ENCODE data around the gene HEBP1. TPM values are rescaled to one million over a fixed set of nuclear protein-coding genes. Genes with fewer than 3 reads are reported as not detected.

The HEBP1 gene
- total RNA-seq, 2 donors from 2014 or later = 39.9 to 57.8 TPM

GRCh38 chr12:12945591-12945990, 54.5 kb downstream of the HEBP1 start:
- DNase-seq (ENCODE audit: low spot score) (no peak), ATAC-seq (ENCODE audit: insufficient number of reproducible peaks, low FRiP score, low read depth) (no peak)
- TF ChIP-seq, protein P1, sequence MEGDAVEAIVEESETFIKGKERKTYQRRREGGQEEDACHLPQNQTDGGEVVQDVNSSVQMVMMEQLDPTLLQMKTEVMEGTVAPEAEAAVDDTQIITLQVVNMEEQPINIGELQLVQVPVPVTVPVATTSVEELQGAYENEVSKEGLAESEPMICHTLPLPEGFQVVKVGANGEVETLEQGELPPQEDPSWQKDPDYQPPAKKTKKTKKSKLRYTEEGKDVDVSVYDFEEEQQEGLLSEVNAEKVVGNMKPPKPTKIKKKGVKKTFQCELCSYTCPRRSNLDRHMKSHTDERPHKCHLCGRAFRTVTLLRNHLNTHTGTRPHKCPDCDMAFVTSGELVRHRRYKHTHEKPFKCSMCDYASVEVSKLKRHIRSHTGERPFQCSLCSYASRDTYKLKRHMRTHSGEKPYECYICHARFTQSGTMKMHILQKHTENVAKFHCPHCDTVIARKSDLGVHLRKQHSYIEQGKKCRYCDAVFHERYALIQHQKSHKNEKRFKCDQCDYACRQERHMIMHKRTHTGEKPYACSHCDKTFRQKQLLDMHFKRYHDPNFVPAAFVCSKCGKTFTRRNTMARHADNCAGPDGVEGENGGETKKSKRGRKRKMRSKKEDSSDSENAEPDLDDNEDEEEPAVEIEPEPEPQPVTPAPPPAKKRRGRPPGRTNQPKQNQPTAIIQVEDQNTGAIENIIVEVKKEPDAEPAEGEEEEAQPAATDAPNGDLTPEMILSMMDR (IDR thresholded peaks at IDR 0.05) = no peak
- Histone ChIP-seq H3K9me3 (no peaks in the 10 kb centered on the region), H3K4me3 (no peak overlapping the region), H3K27me3 (replicated peaks; ENCODE audit: insufficient read depth) (no peaks in the 10 kb centered on the region), H3K4me1 (ENCODE audit: control insufficient read depth in 1 of 2, low read depth in 2 of 2) (no peaks in the 10 kb centered on the region), H3K36me3 (no peaks in the 10 kb centered on the region), H3K27ac (no peak overlapping the region)

DNA sequence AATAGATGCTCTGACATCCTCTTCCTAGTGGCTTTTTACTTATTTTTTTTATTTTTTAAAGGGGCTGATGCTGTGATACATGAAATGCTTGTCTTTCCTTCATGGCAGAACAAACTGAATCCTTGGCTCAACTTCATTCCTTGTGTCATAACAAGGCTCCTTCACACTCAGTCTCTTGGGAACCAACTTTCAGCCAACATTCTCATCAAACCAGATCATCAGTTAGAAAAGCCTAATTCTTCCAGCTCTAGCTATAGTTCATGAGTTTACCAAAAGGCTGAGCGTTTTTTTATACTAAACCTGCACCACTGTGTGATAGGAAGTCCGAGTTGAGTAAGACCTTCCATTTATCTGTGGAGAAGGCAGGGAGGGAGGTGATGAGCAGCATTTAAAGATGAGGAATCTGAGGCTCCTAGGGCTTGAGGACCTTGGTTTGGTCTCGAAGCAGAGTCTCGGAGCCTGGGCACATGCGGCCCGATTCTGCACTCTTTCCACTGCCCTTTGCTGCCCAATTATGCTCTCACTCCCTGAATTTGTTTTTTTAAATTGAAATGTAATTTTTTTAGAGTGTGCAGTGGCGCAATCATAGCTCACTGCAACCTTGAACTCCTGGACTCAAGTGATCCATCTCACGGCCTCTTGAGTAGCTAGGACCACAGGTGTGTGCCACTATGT, 56.3 kb downstream of the HEBP1 start:
- H3K4me1 ChIP-seq (ENCODE audit: control insufficient read depth in 1 of 2, low read depth in 2 of 2) = no peaks in the 10 kb centered on the region
- H3K36me3 ChIP-seq = no peaks in the 10 kb centered on the region
- no peak overlapping the region for H3K4me3 ChIP-seq
- no peaks in the 10 kb centered on the region for H3K27me3 ChIP-seq (replicated peaks; ENCODE audit: insufficient read depth)
- no peak overlapping the region for H3K27ac ChIP-seq
- no peaks in the 10 kb centered on the region for H3K9me3 ChIP-seq
- TF ChIP-seq, protein P1 (IDR thresholded peaks at IDR 0.05) = no peak
- ATAC-seq (ENCODE audit: insufficient number of reproducible peaks, low FRiP score, low read depth) (no peak), DNase-seq (ENCODE audit: low spot score) (no peak)

DNA sequence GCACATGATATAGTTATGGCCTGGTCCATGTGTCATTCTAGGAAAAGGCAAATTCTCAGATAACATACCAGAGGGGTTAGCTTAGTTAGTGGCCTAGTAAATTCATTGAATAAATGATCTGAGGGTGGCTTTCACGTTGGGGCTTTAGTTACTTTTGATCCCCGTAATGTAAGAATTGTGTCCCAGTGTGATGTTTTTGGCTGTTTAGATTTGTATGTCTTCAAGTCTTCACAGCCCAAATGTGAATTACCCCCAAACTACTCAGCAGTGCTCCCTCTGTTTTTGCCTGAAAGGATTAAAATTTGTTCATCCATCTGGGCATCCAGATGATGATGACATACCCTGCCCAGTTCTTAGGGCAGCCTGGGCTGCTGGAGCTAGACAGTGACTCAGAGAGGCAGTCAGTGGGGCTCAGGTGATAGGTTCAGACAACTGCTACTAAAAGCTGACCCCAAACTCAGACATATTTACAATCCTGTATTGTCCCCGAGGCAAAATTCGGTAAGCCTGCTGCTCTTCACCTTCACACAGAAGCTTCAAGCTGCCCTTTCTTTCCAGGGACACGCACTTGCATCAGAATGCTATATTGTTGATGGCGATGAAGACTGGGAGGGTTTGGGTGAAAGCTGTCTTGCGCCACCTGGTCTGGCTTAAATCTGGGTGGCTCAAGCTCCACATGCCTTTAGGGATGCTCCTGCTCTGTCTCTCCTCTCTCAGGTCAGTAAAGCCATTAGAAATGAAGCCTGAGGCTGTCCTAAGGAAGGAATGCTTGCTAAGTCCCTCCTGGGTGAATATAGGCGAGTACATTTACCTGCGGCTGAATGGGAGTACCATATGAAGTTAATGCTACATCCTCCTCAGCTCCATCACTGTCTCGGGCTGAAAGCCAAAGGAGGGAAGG, 58.4 kb downstream of the HEBP1 start:
- TF ChIP-seq, protein P1 (IDR thresholded peaks at IDR 0.05) = no peak
- ATAC-seq (ENCODE audit: insufficient number of reproducible peaks, low FRiP score, low read depth) (no peak), DNase-seq (ENCODE audit: low spot score) (no peak)

DNA sequence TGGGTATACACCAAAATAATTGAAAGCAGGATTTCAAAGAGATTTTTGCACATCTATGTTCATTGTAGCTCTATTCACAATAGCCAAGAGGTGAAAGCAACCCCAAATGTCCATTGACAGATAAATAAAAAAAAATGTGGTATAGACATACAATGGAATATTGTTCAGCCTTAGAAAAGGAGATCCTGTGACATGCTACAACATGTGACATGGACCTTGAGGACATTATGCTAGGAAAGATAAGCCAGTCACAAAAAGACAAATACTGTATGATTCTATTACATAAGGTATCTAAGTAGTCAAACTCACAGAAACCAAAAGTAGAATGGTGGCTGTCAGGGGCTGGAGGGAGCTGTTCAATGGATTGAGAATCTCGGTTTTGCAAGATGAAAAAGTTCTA, 60.2 kb downstream of the HEBP1 start:
- Histone ChIP-seq H3K9me3 (no peaks in the 10 kb centered on the region), H3K36me3 (peaks cover 4% of the 10 kb centered on the region), H3K4me3 (no peak overlapping the region), H3K27ac (no peak overlapping the region), H3K4me1 (ENCODE audit: control insufficient read depth in 1 of 2, low read depth in 2 of 2) (no peaks in the 10 kb centered on the region), H3K27me3 (replicated peaks; ENCODE audit: insufficient read depth) (no peaks in the 10 kb centered on the region)
- ATAC-seq (ENCODE audit: insufficient number of reproducible peaks, low FRiP score, low read depth) (no peak), DNase-seq (ENCODE audit: low spot score) (no peak)
- TF ChIP-seq, protein P1 (IDR thresholded peaks at IDR 0.05) = no peak

More for the DNA sequence above, 58.4 kb downstream of the HEBP1 start:
- Histone ChIP-seq H3K27ac (no peak overlapping the region), H3K4me1 (ENCODE audit: control insufficient read depth in 1 of 2, low read depth in 2 of 2) (no peaks in the 10 kb centered on the region), H3K27me3 (replicated peaks; ENCODE audit: insufficient read depth) (no peaks in the 10 kb centered on the region), H3K9me3 (no peaks in the 10 kb centered on the region), H3K36me3 (no peaks in the 10 kb centered on the region), H3K4me3 (no peak overlapping the region)

DNA sequence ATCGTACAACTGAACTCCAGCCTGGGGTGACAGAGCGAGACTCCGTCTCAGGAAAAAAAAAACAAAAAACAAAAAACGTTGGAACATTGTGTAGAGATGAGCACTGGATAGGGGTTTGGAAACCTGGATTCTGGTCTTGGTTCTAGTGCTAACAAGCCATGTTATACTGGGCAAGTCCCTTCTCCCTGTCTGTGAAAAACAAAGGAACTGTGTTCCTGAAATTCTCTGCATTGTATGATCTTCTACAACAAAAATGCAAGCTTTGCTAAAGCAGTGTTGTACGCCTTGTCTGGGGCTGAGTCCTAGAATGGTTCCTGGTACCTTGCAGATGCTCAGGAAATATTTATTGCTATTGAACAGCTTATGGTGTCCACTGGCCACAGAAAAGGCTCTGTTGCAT, 61.5 kb downstream of the HEBP1 start:
- ATAC-seq (ENCODE audit: insufficient number of reproducible peaks, low FRiP score, low read depth) = no peak
- no peak overlapping the region for H3K4me3 ChIP-seq
- TF ChIP-seq, protein P1 (IDR thresholded peaks at IDR 0.05) = no peak

More for the DNA sequence above, 61.5 kb downstream of the HEBP1 start:
- Histone ChIP-seq H3K27ac (no peak overlapping the region), H3K27me3 (replicated peaks; ENCODE audit: insufficient read depth) (no peaks in the 10 kb centered on the region), H3K36me3 (peaks cover 4% of the 10 kb centered on the region), H3K4me1 (ENCODE audit: control insufficient read depth in 1 of 2, low read depth in 2 of 2) (no peaks in the 10 kb centered on the region), H3K9me3 (no peaks in the 10 kb centered on the region)
- DNase-seq (ENCODE audit: low spot score) = no peak
